Esophagus muscularis mucosa (tissue), 3 donors: Measurements from ENCODE around the gene LIX1L.

ENCODE experiments used
- CTCF ChIP-seq, 3 experiments: fragments of 200-600 bp in 2 of 3; fragments of 450-650 bp in 1 of 3; sonication (generic) in 2 of 3; IDR thresholded peaks; one replicate each; pipeline ENCODE4 v1.5.1; 2017 to 2019; ENCODE audit warnings: antibody characterized with exemption in 3 of 3, mild to moderate bottlenecking in 2 of 3, moderate library complexity in 1 of 3
- POLR2A ChIP-seq: fragments of 450-650 bp; IDR thresholded peaks from one replicate; pipeline ENCODE4 v1.6.1; 2017; ENCODE audit warnings: antibody characterized with exemption, moderate library complexity, mild to moderate bottlenecking, low read depth

GRCh38 chr1:145906954-145907753 is 50.7 kb downstream of the LIX1L start:
- TF ChIP-seq POLR2A (no peak), CTCF (IDR thresholded peaks at IDR 0.05) (no peak)
